Left lung (tissue), 10 donors: ENCODE data around the gene SEMA3B. TPM values are rescaled to one million over a fixed set of nuclear protein-coding genes. Genes with fewer than 3 reads are reported as not detected.
"Not testable (repeated sequence)": the region's sequence is repeated elsewhere in the genome, so short reads cannot be mapped to it uniquely, and the experiment has no call there.

Experiments used
- ATAC-seq: fragments of 200-7000 bp; cut with Tn5 transposase; one replicate; pipeline ENCODE4 v1.9.1; 2020; ENCODE audit warnings: moderate library complexity
- DNase-seq, 4 donors: peaks; one replicate each; pipeline ENCODE4 v3.0.0-alpha.2; 2013 to 2020
- H3K27ac ChIP-seq, 2 donors: fragments of 200-600 bp; sonication (generic) in 1 of 2; one replicate each; pipeline versions ENCODE4 v1.5.0 to v1.8.0; 2020 to 2021
- H3K27me3 ChIP-seq, 2 donors: fragments of 200-600 bp; sonication (generic) in 1 of 2; one replicate each; pipeline versions ENCODE4 v1.5.0 to v1.8.0; 2020 to 2021
- H3K36me3 ChIP-seq, 2 donors: fragments of 200-600 bp; sonication (generic) in 1 of 2; one replicate each; pipeline versions ENCODE4 v1.5.0 to v1.8.0; 2020 to 2021
- H3K4me1 ChIP-seq, 2 donors: fragments of 200-600 bp; one replicate each; pipeline ENCODE4 v1.8.0; 2021
- H3K4me3 ChIP-seq, 2 donors: fragments of 200-600 bp; sonication (generic) in 1 of 2; one replicate each; pipeline versions ENCODE4 v1.5.0 to v1.8.0; 2020 to 2021; ENCODE audit warnings: mild to moderate bottlenecking in 1 of 2
- H3K9me3 ChIP-seq, 2 donors: fragments of 200-600 bp; sonication (generic) in 1 of 2; one replicate each; pipeline versions ENCODE4 v1.5.0 to v1.8.0; 2020 to 2021
- CTCF ChIP-seq, 2 donors: fragments of 200-600 bp; sonication (generic) in 1 of 2; IDR thresholded peaks; one replicate each; pipeline versions ENCODE4 v1.5.0 to v1.8.0; 2021; ENCODE audit warnings: antibody characterized with exemption in 2 of 2
- intact Hi-C, 2 donors: fragments of 100-400 bp; cut with DNase I; formaldehyde crosslinking; loops; one replicate each; pipeline versions ENCODE4 v1.11.2 to v1.14.2; 2022
- polyA plus RNA-seq, 6 donors: library from polyadenylated mRNA; unstranded; fragments of 120-200 nt; gene quantifications; one replicate each; pipeline ENCODE4 v1.2.1, GENCODE V29; 2013; ENCODE audit not compliant: insufficient read length in 6 of 6
- total RNA-seq, 2 donors: library from RNA; stranded (reverse); fragmentation: NEBNext Ultra II Directional; extraction: Animal tissue kit (Norgen Biotek cat#: 25700); gene quantifications; one replicate each; pipeline ENCODE4 v1.2.1, GENCODE V29; 2021
- donor health status: DM: no; HTN: yes; CAD: no.
- donor health status: DM: no; HTN: no; CAD: no.

The SEMA3B gene
- total and polyA plus RNA-seq, 8 donors = 20.6 to 92.7 (median 28.2) TPM

- Histone ChIP-seq H3K27ac (peak overlapping the region; percentile 88 to 98), H3K4me3 (peak overlapping the region in 1 of 2 donors; percentile 26), H3K27me3 (no peaks in the 10 kb centered on the region), H3K4me1 (peaks cover 63 to 87% of the 10 kb centered on the region in 2 donors), H3K36me3 (peaks cover 0 to 42% of the 10 kb centered on the region in 2 donors), H3K9me3 (no peaks in the 10 kb centered on the region)
- TF ChIP-seq CTCF (IDR thresholded peaks at IDR 0.05) = no peak
- intact Hi-C loops = no loop called here
- ATAC-seq = no peak
- DNase-seq = no peak
These were observed 27.1 kb upstream of the SEMA3B start for GRCh38 chr3:50241713-50242380.

- Histone ChIP-seq H3K27me3 (no peaks in the 10 kb centered on the region), H3K4me1 (peaks cover 68 to 93% of the 10 kb centered on the region in 2 donors), H3K4me3 (peak overlapping the region in 1 of 2 donors; percentile 26), H3K36me3 (peaks cover 0 to 46% of the 10 kb centered on the region in 2 donors), H3K27ac (peak overlapping the region; percentile 88 to 98), H3K9me3 (no peaks in the 10 kb centered on the region)
- ATAC-seq = no peak
- no peak for DNase-seq
- intact Hi-C loops = no loop called here
- no peak for TF ChIP-seq CTCF (IDR thresholded peaks at IDR 0.05)
These were observed 26.6 kb upstream of the SEMA3B start for GRCh38 chr3:50242381-50242770.

GRCh38 chr3:50242851-50243542 lies 25.9 kb upstream of the SEMA3B start:
- H3K4me1 ChIP-seq = peaks cover 74 to 99% of the 10 kb centered on the region in 2 donors
- peaks cover 0 to 50% of the 10 kb centered on the region in 2 donors for H3K36me3 ChIP-seq
- H3K9me3 ChIP-seq = no peaks in the 10 kb centered on the region
- H3K27me3 ChIP-seq = no peaks in the 10 kb centered on the region
- DNase-seq = peak in 2 of 4 donors; percentile 90 to 94
- peak overlapping the region; percentile 88 to 98 for H3K27ac ChIP-seq
- ATAC-seq = peak; percentile 34
- peak in 1 of 2 donors; percentile 46 for TF ChIP-seq CTCF (IDR thresholded peaks at IDR 0.05)
- peak overlapping the region in 1 of 2 donors; percentile 26 for H3K4me3 ChIP-seq
- intact Hi-C loops = no loop called here

GRCh38 chr3:50243543-50243895 lies 25.4 kb upstream of the SEMA3B start:
- TF ChIP-seq CTCF (IDR thresholded peaks at IDR 0.05) = no peak
- H3K4me3 ChIP-seq = peak overlapping the region in 1 of 2 donors; percentile 26
- ATAC-seq = no peak
- H3K27ac ChIP-seq = peak overlapping the region; percentile 88 to 98
- H3K27me3 ChIP-seq = no peaks in the 10 kb centered on the region
- no peaks in the 10 kb centered on the region for H3K9me3 ChIP-seq
- H3K36me3 ChIP-seq = peaks cover 0 to 53% of the 10 kb centered on the region in 2 donors
- intact Hi-C loops = no loop called here
- H3K4me1 ChIP-seq = peaks cover 74 to 100% of the 10 kb centered on the region in 2 donors
- DNase-seq = no peak

GRCh38 chr3:50244813-50245212 lies 24.1 kb upstream of the SEMA3B start:
- ATAC-seq, DNase-seq, H3K9me3 ChIP-seq, H3K27me3 ChIP-seq, intact Hi-C loops, H3K4me3 ChIP-seq: not testable (repeated sequence)
- peak overlapping the region; percentile 85 to 98 for H3K27ac ChIP-seq
- peaks cover 0 to 45% of the 10 kb centered on the region in 2 donors for H3K36me3 ChIP-seq
- H3K4me1 ChIP-seq = peaks cover 78 to 100% of the 10 kb centered on the region in 2 donors
